HG03520 (cell line): ENCODE results near the gene TMPRSS2.

Experiments used
- ATAC-seq: cut with Tn5 transposase; IDR thresholded peaks from one replicate; pipeline ENCODE4 v1.9.1; 2021; ENCODE audit warnings: mild to moderate bottlenecking, moderate library complexity; ENCODE audit not compliant: unreplicated experiment

The TMPRSS2 gene

DNA sequence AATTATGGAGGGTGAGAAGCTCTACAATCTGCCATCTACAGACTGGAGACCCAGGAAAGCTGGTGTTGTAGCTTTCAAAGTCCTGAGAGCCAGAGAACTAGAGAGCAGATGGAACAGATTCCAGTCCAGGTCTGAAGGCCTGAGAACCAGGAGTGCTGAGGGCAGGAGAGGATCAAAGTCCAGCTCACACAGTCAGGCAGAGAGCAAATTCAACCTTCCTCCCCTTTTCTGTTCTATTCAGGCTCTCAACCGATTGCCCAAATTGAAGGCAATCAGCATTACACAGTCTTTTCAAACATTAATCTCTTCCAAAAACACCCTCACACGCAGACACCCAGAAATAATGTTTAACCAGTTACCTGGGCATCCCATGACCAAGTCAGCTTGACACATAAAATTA is 2.5 kb upstream of the TMPRSS2 start:
- no peak for ATAC-seq

GRCh38 chr21:41509733-41510132 is 1.8 kb upstream of the TMPRSS2 start:
- ATAC-seq = no peak

DNA sequence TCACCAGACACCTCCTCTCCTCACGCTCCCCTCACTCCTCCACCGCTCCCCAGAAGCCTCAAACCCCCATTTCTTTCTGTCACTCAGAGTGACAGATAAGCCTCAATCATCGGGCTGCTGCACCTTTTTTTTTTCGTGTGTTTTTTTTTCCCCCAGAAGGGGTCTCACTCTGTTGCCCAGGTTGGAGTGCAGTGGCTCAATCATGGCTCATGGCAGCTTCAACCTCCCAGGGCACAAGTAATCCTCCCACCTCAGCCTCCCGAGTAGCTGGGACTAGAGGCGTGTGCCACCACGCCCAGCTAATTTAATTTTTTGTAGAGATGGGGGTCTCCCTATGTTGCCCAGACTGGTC is 1.2 kb upstream of the TMPRSS2 start:
- no peak for ATAC-seq

DNA sequence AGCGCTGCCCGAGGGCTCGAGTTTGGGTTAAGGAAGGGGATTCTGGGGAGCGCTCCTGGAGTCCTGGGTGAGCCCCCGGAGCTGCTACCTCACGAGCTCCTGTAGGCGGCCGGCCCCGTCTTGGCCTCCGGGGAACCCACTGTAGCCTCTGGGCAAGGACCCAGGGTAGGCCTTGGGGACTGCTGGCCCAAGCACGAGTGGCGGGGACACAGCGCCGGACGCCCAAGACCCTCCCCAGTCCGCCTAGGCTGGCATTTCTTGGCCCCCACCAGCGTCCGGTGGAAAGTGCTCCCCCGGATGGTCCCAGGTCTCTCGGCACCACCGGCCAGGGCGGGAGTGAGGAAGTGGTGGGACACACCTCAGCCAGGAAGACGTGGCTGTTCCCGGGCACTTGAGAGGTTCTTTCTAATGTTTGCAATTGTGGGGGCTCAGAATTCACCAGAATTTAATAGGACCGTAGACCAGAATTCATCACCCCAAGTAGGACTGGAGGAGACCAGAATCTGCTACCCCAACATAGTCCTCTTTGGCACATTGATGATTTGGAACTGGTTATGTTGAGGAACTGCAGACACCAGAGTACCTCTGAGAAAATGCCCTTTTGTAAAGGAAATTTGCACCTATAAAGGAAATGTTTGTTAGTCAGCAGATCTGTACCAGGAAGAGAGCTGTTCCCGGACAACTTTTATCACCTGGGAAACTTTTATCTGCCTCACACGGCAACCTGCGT is 622 bp upstream of the TMPRSS2 start:
- ATAC-seq = no peak

DNA sequence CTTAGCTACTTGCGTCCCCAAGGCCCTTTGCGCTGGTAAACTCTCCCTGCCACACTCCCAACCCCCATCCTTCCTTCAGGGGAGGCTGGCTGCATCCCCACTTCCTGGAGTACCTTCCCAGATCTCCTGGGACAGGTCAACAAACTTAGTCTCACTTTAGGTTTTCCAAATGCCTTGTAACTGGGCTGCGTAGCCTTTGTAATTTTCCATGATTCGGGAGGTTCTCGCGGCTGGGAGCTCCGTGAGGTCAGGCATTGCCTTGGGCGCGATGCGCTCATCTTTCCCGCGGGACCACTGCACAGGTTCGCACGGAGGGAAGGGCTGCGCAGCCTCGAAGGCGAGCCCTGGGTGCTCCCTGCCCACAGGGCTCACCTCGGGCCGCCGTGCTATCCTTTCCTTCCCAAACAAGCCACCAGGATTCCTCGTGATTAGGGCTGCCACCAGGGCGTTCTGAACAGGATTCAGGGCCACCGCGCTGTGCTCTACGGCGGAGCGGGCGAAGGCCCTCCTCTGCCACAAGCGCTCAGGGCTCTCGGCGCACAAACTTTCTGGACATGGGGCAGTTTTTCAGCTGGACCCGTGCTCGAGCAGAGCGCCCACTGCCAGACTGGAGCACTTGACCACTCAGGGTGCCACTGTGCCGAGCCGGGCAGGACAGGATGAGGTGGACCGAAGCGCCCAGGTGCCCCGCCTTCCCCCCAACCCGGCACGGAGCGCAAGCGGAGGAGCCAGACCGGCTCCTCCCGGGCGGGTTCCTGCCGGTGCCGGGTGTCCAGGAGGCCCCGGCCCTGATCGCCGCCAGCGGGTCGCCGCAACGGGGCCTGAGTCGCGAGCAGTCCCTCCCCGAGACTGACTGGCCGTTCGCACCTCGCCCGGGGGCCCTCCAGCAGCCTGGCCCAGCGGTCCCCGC is 1.1 kb downstream of the TMPRSS2 start:
- no peak for ATAC-seq

- ATAC-seq = no peak
Measured at GRCh38 chr21:41506005-41506594, 1.9 kb downstream of the TMPRSS2 start.

- ATAC-seq = no peak
Measured at GRCh38 chr21:41504030-41504429, 3.9 kb downstream of the TMPRSS2 start.

DNA sequence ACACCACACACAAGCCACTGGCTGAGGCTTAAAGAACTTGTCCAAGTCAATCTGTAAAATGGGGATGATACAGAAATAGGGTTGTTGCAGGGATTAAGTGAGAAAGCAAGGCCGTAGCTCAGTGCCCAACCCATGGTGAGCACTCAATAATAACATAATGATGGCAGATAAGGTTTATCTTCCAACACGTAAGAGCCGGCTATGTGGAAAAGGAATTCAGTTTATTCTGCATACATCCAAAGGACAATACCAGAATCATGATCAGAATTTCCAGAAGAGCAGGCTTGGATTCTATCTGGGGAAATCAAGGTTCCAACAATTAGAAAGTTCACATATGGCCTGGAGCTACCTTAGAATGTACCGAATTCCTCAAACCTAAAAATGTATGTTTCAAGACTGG is 4.6 kb downstream of the TMPRSS2 start:
- ATAC-seq = no peak

- ATAC-seq = no peak
Measured at GRCh38 chr21:41501919-41502318, 6.0 kb downstream of the TMPRSS2 start.

- no peak for ATAC-seq
Measured at GRCh38 chr21:41500931-41501381, 7.0 kb downstream of the TMPRSS2 start.

GRCh38 chr21:41500363-41500762 is 7.6 kb downstream of the TMPRSS2 start:
- ATAC-seq = no peak

- ATAC-seq = no peak
Measured at GRCh38 chr21:41499920-41500319, 8.0 kb downstream of the TMPRSS2 start.

- no peak for ATAC-seq
Measured at GRCh38 chr21:41497788-41498187, 10.2 kb downstream of the TMPRSS2 start.

GRCh38 chr21:41497008-41497407 is 10.9 kb downstream of the TMPRSS2 start:
- no peak for ATAC-seq

- ATAC-seq = no peak
Measured at GRCh38 chr21:41494242-41494641, 13.7 kb downstream of the TMPRSS2 start.

- no peak for ATAC-seq
Measured at GRCh38 chr21:41491412-41491811, 16.5 kb downstream of the TMPRSS2 start.

DNA sequence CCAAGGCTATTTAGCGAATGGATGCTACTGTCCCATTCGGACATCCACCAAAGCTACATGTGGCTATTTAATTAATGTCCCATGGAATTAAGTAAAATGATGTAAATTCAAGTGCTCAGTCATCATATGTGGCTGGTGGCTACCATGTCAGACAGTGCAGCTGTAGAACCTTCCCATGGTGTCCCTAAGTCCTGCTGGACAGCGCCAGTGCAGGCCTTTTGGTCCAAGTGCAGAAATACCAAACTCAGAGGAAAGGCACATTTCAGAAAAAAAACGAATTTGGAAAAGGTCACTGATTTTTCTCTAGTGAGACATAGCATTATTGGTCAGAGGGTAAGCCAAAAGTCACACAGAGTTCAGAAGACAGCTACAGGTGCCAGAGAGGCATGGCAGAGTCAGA is 17.6 kb downstream of the TMPRSS2 start:
- ATAC-seq = no peak

DNA sequence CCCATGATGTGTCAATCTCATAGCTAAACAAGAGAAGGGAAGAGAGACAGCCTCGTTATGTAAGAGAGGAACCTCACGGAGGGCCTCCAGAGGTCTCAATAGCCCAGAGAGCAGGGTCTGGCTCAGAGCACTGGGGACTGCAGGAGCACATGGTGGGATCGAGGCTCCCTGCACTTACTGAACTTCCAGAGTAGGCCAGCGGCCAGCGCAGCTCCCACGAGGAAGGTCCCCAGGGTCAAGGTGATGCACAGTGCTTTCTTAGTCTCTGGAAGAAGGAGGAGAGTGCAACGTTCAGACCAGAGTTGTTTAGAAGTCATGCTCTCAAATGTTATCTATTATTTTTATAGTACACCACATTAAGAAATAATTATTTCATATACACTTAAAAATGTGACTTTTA is 18.6 kb downstream of the TMPRSS2 start:
- no peak for ATAC-seq

GRCh38 chr21:41488080-41488479 is 19.9 kb downstream of the TMPRSS2 start:
- ATAC-seq = no peak

- ATAC-seq = no peak
Measured at GRCh38 chr21:41487082-41487481, 20.9 kb downstream of the TMPRSS2 start.

- no peak for ATAC-seq
Measured at GRCh38 chr21:41483973-41484372, 24.0 kb downstream of the TMPRSS2 start.

- no peak for ATAC-seq
Measured at GRCh38 chr21:41483415-41483814, 24.5 kb downstream of the TMPRSS2 start.
